Tibial nerve (tissue), 4 donors: ENCODE measurements around the gene KSR2.

Experiments used
- EP300 ChIP-seq, 2 donors: sonication (generic); formaldehyde crosslinking; IDR thresholded peaks; one replicate each; pipeline ENCODE4 v1.6.1; 2017; ENCODE audit warnings: antibody characterized with exemption in 2 of 2, mild to moderate bottlenecking in 1 of 2
- POLR2A ChIP-seq, 2 donors: fragments of 450-650 bp; IDR thresholded peaks; one replicate each; pipeline ENCODE4 v1.6.1; 2017; ENCODE audit warnings: antibody characterized with exemption in 2 of 2, mild to moderate bottlenecking in 2 of 2, moderate library complexity in 2 of 2
- TF ChIP-seq, protein P1 (sequence below), 5 experiments: fragments of 200-600 bp in 3 of 5; fragments of 450-650 bp in 2 of 5; sonication (generic) in 3 of 5; IDR thresholded peaks; one replicate each; pipeline ENCODE4 v1.5.1; 2016 to 2019; ENCODE audit warnings: antibody characterized with exemption in 5 of 5, mild to moderate bottlenecking in 3 of 5, moderate library complexity in 2 of 5

DNA sequence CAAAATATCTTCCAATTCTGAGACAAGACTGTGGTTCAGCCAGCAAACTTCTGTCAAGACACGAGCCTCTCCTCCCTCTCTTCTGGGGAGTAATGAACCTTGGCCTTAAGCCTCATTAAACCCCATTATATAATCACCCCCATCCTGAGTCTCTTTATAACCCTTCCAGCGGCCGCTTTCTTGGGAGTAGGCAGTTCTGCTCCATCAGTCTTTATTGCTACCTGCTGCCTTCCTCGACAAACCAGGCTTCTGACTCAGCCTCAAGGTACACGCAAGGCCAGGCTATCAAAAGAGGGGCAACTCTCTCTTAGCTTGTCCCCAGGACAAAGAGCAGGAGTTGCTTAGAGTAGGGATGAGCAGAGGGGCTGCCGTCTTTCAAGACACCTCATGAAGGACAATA, 306.6 kb downstream of the KSR2 start:
- TF ChIP-seq POLR2A (IDR thresholded peaks at IDR 0.05): no peak
- TF ChIP-seq, protein P1, sequence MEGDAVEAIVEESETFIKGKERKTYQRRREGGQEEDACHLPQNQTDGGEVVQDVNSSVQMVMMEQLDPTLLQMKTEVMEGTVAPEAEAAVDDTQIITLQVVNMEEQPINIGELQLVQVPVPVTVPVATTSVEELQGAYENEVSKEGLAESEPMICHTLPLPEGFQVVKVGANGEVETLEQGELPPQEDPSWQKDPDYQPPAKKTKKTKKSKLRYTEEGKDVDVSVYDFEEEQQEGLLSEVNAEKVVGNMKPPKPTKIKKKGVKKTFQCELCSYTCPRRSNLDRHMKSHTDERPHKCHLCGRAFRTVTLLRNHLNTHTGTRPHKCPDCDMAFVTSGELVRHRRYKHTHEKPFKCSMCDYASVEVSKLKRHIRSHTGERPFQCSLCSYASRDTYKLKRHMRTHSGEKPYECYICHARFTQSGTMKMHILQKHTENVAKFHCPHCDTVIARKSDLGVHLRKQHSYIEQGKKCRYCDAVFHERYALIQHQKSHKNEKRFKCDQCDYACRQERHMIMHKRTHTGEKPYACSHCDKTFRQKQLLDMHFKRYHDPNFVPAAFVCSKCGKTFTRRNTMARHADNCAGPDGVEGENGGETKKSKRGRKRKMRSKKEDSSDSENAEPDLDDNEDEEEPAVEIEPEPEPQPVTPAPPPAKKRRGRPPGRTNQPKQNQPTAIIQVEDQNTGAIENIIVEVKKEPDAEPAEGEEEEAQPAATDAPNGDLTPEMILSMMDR (IDR thresholded peaks at IDR 0.05): no peak
- no peak for TF ChIP-seq EP300 (IDR thresholded peaks at IDR 0.05)
